Activated CD4-positive, alpha-beta T cell treated with anti-CD3 and anti-CD28 coated beads, Interleukin-2, amount 50 U/mL, for 1 hour (primary cell): Measurements from ENCODE around the gene ANKRD34C.
"Not testable (repeated sequence)": the region's sequence is repeated elsewhere in the genome, so short reads cannot be mapped to it uniquely, and the experiment has no call there.

Experiments
- DNase-seq: peaks from one replicate; pipeline ENCODE4 v3.0.0-alpha.2; 2020

The ANKRD34C gene

DNA sequence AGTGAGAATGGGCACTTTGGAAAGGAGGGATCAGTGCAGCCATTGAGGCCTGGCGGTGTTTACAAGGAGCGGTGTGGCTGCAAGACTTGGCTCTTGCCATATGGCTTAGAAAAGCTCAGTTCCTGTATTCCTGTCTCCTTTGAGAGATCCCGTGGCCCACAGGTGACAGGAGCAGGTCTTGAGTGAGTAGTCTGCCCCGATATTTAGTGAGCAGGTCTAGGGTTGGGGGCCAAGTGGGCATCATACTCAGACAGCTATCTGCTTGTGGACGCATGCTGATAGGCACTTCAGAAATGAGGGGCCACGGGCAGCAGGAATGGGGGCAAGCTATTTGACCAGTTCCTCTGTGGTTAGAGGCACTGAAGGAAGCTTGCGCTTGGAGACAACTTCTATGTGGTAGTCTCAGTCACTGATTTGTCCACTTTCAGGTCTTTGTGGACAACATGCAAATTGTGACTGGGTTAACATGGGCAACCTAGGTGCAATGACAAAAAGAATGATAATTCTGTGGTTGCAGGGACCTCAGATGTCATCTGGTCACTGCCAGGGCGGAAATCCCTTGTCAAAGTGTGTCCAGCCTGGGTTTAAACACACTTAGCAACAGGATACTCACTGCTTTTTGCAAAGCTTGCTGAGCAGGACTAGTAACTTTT lies 29.5 kb downstream of the ANKRD34C start:
- DNase-seq, result no peak

DNA sequence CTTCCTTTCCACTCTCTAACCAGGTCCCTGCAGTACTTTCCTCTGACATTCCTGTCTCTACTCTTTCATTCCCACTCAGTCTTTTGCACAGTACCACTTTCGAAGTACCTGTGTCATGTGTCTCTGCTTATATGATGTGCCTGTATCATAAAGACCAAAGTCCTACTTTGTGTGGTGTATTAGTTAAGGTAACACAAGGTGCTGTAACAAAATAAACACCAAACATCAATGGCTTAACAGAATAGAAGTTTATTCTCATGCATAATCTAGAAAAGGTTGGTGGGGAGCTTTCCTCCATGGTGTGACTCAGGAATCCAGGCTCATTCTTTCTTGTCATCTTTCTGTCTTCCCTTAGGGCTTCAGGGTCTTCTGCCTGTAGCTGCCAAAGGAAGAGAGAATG lies 31.7 kb downstream of the ANKRD34C start:
- DNase-seq, result no peak

DNA sequence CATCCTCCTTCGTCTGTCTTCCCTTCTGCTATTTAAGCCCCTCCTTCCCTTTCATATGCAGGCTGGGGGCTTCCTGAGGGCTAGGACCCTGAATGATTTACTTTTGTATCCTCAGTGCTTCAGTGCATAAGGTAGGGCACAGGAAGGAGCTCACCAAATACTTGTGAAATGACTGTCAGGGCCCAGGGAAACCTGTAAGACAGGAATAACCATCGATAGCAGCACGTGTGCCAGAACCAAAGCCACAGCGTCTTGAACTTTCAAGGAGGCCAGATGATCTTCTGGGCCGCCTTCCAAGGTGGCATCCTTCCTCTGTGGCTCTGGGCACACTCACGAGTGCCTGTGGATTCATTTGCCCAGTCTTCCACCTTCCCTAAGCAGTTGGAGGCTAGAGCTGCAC lies 32.3 kb downstream of the ANKRD34C start:
- DNase-seq, result no peak

DNA sequence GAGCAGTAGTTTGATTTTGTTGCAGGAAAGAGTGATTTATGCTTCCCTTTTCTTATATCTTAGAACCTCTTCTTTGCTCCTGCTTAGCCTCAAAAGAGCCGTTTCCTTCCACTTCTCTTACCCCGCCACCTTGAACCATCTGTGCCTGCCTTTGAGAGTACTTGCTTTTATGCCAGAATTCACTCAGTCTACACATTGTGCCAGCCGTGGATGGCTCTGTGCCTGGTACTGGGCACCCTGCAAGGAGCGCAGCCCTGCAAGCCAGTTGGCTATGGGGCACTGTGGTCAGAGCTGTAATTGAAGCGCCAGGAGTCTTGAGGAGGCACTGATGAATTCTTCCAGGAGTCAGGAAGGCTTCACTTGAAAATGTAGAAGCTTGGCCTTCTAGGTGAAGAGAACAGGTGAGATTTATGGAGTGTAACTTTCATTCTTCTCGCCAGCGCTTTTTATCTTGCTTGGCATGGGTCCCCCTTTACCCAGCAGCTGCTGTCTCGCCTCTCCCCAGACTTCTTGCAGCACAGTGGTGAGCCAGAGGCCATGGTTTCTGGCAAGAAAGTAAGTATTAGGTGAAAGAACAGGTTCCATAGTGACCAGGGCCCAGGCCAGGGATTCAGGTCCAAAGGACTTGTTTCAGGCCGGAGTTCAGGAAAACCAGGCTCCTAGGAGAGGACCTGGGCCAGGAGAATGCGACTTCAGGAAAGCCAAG lies 33.3 kb downstream of the ANKRD34C start:
- DNase-seq, result no peak

DNA sequence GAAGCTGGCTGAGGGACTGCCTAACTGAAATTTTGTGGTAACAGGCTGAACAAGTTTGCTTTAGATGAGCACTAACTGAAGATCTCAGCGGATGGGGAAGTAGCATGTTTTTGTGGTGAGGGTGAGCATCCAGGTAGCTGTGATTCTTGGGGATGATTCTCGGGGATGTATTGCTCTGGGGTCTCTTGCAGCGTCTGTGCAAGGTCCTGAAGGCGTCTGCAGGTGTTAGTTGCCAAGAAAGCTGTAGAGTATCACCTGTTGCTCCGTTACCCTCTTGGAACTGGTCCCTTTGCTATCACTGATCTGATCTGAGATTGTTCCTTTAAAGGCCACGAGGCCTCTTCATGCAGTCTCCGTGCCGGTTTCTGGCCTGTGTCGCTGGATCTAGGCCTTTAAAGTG lies 34.3 kb downstream of the ANKRD34C start:
- DNase-seq, result no peak

DNA sequence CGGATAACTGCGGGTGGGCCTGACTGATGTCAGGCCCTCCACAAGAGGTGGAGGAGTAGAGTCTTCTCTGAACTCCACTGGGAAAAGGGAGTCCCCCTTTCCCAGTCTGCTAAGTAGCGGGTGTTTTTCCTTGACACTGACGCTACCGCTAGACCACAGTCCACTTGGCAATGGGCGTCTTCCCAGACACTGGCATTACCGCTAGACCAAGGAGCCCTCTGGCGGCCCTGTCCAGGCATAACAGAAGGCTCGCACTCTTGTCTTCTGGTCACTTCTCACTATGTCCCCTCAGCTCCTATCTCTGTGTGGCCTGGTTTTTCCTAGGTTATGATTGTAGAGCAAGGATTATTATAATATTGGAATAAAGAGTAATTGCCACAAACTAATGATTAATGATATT lies 37.5 kb downstream of the ANKRD34C start:
- DNase-seq, result not testable (repeated sequence)

DNA sequence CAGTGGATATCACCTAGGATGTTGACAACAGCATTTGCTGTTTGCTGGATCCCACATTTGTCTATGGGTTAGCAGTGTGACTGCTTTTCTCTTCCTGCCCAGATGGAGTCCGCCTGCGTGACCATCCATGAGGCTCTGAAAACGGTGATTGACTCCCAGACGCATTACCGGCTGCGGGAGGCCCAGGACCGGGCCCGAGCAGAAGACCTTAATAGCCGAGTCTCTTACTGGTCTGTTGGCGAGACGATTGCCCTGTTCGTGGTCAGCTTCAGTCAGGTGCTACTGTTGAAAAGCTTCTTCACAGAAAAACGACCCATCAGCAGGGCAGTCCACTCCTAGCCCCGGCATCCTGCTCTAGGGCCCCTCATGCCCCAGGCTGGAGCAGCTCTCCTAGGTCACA lies 39.4 kb downstream of the ANKRD34C start:
- DNase-seq, result no peak

DNA sequence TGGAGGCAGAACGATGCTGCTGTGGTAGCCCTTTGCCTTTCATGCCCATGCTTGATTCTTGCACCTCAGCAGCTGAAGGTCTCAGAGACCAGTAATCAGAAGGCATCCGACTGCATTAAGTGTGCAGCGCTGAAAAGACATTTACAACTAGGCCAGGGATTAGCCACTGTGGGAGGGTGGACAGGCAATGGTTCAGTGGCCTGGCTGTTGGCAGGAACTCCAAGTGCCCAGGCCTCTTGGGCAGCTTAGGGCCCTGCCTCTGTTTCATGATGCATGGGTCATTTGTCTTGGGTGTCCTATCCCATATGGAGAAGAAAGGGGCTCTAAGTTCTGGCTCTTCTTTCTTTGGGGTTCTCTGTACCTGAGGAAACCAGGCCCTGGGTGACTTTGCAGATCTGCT lies 39.8 kb downstream of the ANKRD34C start:
- DNase-seq, result no peak

DNA sequence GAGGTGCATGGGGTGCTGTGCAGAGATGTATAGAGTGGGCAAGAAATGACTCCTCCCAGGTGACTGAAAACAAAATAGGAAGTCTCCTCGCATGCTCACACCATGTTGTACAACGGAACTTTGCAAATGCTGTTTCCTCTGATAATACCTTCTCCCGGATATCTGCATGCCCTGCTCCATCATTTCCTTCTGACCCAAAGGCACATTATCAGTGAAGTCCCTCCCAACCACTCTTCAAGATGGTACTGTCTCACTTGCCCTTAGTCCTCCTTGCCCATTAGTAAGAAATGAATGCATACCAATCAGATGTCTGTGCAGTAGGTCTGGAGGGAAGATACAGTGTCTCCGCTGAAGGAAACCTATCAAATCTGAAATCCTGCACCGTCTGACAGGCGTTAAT lies 40.4 kb downstream of the ANKRD34C start:
- no peak for DNase-seq

DNA sequence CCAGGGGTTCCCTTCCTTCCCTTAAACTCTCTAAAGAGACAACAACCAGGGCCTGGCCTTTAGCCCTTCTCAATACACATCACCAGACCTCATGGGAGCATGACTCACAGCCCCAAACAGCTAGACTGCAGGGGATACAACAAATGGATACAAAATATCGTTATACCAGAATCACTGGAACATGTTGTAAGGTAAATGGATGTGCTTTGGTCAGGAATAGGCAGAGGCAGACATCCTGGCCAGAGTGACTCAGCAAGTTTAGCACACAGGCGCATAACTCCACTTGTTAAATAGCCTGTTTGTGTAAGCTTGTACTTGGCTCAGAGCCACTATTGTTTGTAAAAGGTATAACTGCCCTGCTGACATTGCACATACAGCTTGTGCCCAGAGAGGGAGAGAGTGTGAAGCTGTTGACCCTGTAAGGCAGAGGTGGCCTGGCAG lies 46.7 kb downstream of the ANKRD34C start:
- no peak for DNase-seq
